ENCODE results near the gene ALG14.

DNA sequence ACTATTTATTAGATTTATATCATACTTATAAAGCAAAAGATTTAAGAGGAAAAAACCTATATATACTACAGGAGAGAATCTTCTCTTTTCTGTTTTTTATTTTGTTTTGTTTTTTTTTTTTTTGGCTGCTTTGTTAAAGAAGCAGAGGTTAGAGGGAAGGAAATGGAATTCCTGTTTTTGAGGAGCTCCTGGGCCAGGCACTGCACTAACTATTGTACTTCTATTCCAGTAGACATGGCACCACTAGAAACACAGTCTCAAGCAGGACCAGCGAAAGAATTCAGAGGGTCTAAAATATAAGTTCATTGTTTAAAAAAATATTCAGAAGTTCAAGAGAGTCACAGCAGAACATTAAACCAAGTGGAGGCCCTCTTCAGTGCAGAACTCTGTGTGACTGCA is 91.2 kb downstream of the ALG14 start:
- no peak for TF ChIP-seq EZH2 (IDR thresholded peaks at IDR 0.05; ENCODE audit: borderline replicate concordance, low read length)
- TF ChIP-seq, protein P1, sequence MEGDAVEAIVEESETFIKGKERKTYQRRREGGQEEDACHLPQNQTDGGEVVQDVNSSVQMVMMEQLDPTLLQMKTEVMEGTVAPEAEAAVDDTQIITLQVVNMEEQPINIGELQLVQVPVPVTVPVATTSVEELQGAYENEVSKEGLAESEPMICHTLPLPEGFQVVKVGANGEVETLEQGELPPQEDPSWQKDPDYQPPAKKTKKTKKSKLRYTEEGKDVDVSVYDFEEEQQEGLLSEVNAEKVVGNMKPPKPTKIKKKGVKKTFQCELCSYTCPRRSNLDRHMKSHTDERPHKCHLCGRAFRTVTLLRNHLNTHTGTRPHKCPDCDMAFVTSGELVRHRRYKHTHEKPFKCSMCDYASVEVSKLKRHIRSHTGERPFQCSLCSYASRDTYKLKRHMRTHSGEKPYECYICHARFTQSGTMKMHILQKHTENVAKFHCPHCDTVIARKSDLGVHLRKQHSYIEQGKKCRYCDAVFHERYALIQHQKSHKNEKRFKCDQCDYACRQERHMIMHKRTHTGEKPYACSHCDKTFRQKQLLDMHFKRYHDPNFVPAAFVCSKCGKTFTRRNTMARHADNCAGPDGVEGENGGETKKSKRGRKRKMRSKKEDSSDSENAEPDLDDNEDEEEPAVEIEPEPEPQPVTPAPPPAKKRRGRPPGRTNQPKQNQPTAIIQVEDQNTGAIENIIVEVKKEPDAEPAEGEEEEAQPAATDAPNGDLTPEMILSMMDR (conservative IDR thresholded peaks at IDR 0.05 in 1 of 2, IDR thresholded peaks at IDR 0.05 in 1 of 2; ENCODE audit: extremely low read depth in 1 of 2, insufficient read depth in 1 of 2, low read depth in 1 of 2, low read length in 2 of 2), result no peak
